H7 (cell line): ENCODE results near the gene EVC. TPM values are rescaled to one million over a fixed set of nuclear protein-coding genes. Genes with fewer than 3 reads are reported as not detected.
A peak's percentile ranks its signal among the peaks of the same experiment; 100 is the strongest.

Source experiments
- DNase-seq: peaks from one replicate; pipeline ENCODE4 v3.0.0; 2012
- H3K27me3 ChIP-seq: 2 replicates; pipeline ENCODE4 v1.6.0; 2011; ENCODE audit warnings: mild to moderate bottlenecking, low read length; ENCODE audit not compliant: control insufficient read depth, insufficient read depth
- H3K36me3 ChIP-seq: replicated peaks from 2 replicates; pipeline ENCODE4 v1.5.1; 2011; ENCODE audit warnings: low read length; ENCODE audit not compliant: control insufficient read depth, insufficient read depth
- H3K4me3 ChIP-seq: 2 replicates; pipeline ENCODE4 v1.5.1; 2011; ENCODE audit warnings: low read depth, mild to moderate bottlenecking, control low read depth, low read length, moderate library complexity; ENCODE audit not compliant: insufficient read depth
- total RNA-seq: library from RNA; depleted of rRNA; stranded (reverse); fragments of >200 nt; shearing (Covaris generic); gene quantifications from 2 replicates; pipeline ENCODE4 v1.2.3, GENCODE V29; 2014

EVC gene
- total RNA-seq, 1 experiment from 2014 or later, result 4.5 TPM

DNA sequence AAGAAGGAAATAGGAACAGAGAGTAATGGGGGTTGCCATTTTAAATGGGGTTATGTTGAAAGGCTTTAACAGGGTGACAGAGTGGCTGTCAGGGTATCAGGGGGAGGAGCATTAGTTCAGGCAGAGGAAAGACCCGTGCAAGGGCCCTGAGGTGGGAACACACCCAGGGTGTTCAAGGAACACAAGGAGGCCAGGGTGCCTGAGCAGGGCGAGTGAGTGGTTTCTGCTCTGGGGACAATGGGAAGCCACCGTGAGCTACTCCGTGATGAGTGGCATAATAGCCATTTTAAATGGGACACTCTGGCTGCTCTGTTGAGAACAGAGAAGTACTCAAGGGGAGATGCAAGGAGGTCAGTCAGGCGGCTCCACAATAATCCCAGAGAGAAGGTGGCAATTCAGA, 7.2 kb upstream of the EVC start:
- no peaks in the 10 kb centered on the region; the same call in 1 of the 2 replicates for H3K36me3 ChIP-seq
- H3K4me3 ChIP-seq, result no peak overlapping the region
- peaks cover 5% of the 10 kb centered on the region; the same call in 1 of the 2 replicates for H3K27me3 ChIP-seq
- no peak for DNase-seq

GRCh38 chr4:5704276-5704675, 6.7 kb upstream of the EVC start:
- no peak for DNase-seq
- peaks cover 5% of the 10 kb centered on the region for H3K27me3 ChIP-seq
- H3K4me3 ChIP-seq, result no peak overlapping the region
- H3K36me3 ChIP-seq, result no peaks in the 10 kb centered on the region; the same call in 1 of the 2 replicates

DNA sequence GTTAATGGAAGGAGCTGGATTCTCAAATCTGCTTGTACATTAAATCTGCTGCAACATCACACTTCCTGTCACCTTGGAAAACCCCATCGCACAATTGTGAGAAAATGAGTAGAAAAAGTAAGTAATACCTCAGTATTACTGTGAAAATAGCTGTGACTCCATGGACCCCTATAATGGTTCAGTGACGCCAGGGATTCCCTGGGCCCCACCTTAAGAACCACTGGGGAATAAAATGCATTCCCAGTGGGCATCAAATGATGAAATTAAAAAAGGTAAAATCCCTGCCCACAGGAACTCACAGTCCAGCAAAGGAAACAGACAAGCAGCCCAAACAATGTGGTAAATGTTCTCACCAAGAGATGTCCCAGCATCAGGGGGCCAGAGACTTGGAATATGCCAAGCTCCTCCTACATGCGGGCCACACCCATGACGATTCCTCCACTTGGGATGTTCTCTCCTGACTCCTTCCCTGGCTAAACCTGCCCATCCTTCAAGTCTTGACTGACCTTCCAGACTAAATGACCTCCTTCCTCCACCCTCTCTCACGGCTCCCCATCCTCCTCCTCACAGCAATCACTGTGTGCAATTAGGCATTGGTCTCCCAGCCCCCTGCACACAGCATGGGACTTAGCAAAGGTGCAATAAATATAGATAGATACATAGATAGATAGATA, 5.2 kb upstream of the EVC start:
- H3K36me3 ChIP-seq, result no peaks in the 10 kb centered on the region; the same call in 1 of the 2 replicates
- H3K27me3 ChIP-seq, result peaks cover 10% of the 10 kb centered on the region
- no peak for DNase-seq
- H3K4me3 ChIP-seq, result no peak overlapping the region

GRCh38 chr4:5706486-5707290, 4.3 kb upstream of the EVC start:
- H3K27me3 ChIP-seq, result peaks cover 12% of the 10 kb centered on the region
- no peak for DNase-seq
- no peaks in the 10 kb centered on the region; the same call in 1 of the 2 replicates for H3K36me3 ChIP-seq
- no peak overlapping the region for H3K4me3 ChIP-seq

DNA sequence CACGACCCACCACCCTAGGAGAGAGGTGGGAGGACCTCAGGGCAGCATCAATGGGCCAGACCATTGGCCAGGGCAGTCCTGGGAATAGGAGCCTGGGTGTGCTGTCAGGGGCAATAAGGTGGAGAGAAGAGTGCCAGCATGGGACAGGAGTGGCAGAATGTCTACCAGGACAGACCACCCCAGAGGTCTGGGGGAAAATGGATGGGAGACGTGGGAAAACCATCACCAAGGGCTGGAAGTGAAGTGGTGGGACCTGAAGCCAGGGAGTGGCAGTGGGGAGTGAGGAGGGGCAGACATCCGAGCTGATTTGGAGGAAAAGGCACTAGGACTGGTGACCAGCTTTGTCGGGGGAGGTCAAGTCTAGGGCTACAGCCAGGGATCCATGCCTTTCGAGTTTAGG, 3.6 kb upstream of the EVC start:
- H3K36me3 ChIP-seq, result no peaks in the 10 kb centered on the region; the same call in 1 of the 2 replicates
- DNase-seq, result no peak
- H3K27me3 ChIP-seq, result peaks cover 14% of the 10 kb centered on the region
- no peak overlapping the region; the same call in 1 of the 2 replicates for H3K4me3 ChIP-seq

DNA sequence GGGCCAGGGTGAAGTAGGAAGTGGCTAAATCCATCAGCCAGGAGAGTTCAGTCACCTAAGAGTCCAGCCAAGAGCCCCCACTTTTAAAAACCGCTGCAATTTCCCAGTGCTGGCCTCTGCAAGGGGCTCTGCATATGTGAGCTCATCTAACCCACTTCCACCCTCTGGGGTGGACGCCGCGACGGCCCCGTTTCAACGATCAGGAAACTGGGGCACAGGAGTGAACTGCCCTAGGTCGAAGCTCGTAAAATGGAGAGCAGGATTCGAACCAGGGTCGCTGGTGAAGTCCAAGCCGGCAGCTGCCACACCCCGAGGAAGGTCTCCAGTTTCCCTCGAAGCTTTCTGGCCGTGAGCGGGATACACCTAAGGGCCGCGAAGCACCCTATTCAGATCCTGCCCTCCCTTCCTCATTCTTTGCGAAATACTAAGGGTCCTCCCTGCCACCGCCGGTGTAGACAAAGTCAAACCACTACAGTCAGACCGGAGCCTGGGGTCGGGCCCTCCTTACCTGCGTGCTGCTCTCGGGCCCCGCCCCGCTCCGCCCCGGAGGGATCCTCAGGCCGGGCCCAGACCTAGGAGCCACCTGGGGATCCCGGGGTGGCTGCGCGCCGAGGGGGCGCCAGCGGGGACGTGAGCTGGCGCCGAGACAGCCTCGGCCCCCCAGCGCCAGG, 3.1 kb upstream of the EVC start:
- peak; percentile 83 for DNase-seq
- Histone ChIP-seq H3K36me3 (no peaks in the 10 kb centered on the region; the same call in 1 of the 2 replicates), H3K4me3 (peak overlapping the region; percentile 70), H3K27me3 (peaks cover 14% of the 10 kb centered on the region)

DNA sequence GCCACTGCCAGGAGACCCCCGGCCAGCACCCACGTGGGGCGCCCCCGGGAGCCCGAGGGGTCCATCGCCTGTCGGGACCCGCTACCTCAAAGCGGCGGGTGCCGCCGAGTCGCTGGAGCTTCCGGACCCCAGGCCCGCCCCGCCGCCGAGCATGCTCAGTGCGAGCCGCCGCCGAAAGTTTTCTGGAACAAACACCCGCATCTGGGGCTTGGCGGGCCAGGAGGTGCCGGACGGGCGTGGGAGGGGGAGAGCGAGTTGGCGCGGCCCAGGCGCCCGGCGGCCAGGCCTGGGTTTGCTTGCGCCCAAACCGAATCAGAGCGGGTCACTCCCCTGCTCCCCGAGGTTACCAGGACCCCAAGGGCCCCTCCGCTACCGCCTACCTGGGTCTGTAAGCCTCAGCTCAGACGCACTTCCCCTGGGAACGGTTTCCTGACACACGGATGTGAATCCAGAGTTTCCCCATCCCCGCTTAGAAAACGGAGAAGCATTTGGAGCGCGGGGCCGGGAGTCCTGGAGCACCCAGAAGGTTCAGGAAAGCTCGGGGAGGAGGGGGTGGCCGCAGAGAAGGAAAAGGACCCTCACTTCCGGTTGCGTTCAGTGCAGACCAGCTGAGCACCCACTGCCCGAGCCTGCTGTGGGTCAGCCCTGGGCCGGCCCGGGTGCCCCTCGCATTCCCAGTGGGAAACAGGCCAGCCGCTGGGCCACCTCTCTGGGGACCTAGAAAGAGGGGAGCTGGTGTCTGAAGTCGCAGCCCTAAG, 2.4 kb upstream of the EVC start, which contains the start of gene EVC2:
Gene EVC2 (minus strand): TSS at position 111 of the 758 bp plus-strand sequence. CDS start 46 bp downstream, at position 65.
- DNase-seq, result peak; percentile 89
- H3K36me3 ChIP-seq, result no peaks in the 10 kb centered on the region; the same call in 1 of the 2 replicates
- H3K4me3 ChIP-seq, result peak within 1 kb of the TSS; percentile 70
- peaks cover 14% of the 10 kb centered on the region for H3K27me3 ChIP-seq

- peaks cover 14% of the 10 kb centered on the region for H3K27me3 ChIP-seq
- DNase-seq, result peak; percentile 60
- no peaks in the 10 kb centered on the region; the same call in 1 of the 2 replicates for H3K36me3 ChIP-seq
- peak overlapping the region; percentile 70 for H3K4me3 ChIP-seq
These were observed 1.8 kb upstream of the EVC start for GRCh38 chr4:5709207-5709575.

DNA sequence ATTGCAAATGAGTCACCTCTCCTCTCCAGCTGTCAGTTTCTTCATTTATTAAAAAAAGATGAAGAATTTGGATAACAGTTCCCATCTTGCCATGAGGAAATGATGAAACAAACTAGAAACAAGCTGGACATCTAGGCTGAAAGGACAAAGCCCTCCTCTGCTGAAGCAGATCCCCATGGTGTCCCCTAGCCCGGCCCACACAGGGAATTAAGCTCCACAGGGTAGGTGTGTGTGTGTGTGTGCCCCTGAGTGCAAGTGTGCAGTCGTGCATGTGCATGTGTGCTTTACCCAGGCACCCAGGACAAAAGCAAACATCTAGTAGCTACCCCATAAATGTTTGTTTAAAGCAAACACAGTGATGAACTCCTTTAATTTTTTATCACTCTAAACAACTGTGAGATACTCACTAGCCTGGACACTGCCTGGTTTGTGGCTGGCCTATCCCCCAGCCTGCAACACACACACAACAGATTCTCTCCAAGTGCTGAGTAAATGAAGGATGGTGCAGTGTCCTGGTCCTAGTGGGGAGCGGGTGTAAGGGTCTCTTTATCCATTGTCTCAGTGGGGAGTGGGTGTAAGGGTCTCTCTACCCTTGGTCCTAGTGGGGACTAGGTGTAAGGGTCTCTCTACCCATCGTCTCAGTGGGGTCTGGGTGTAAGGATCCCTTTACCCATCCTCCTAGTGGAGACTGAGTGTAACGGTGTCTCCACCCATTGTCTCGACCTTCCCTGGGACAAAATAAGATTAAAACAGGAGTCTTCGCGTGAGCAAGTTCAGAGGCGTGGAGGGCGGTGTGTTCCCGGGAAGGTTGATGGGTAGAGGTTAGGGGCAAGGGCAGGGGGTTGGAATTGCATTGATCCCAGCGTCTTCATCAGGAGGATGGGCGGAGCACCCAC, 688 bp upstream of the EVC start:
- H3K27me3 ChIP-seq, result peaks cover 14% of the 10 kb centered on the region
- peak overlapping the region; percentile 55 for H3K4me3 ChIP-seq
- peak; percentile 76 for DNase-seq
- no peaks in the 10 kb centered on the region for H3K36me3 ChIP-seq

DNA sequence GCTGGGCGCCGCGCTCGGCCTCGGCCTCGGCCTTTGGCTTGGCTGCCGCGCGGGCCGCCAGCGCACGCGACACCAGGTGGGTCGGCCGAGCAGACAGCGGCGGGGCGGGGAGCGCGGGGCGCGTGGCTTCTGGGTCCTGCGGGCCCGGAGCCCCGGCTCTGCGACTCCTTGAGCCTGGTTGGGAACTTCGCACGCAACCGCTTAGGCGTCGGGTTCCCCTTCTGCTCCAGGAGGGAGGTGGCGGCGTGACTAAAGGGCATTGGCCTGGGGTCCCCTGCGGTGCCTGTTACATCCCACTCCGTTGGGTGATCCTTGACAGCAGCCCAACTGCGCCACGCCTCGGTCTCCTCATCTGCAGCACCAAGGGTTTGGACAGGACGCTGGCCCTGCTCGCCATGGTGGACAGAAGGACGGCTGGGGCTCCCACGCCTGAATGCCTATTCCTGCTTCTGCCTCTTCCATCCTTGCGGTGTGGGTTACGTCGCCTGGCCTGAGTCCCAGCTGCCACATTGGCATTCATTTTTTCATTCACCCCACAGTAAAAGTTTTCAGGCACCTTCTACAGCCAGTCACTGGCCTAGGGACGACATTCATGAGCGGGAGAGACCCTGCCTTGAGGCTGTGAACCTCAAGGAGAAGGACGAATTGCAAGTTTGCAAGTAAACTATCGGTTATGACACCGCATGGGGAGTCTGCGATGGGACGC, 631 bp downstream of the EVC start:
- Histone ChIP-seq H3K36me3 (no peaks in the 10 kb centered on the region), H3K27me3 (peaks cover 14% of the 10 kb centered on the region), H3K4me3 (peak overlapping the region; percentile 55)
- DNase-seq, result no peak

GRCh38 chr4:5712517-5712916, 1.5 kb downstream of the EVC start:
- no peak overlapping the region for H3K4me3 ChIP-seq
- peaks cover 12% of the 10 kb centered on the region for H3K27me3 ChIP-seq
- DNase-seq, result no peak
- no peaks in the 10 kb centered on the region for H3K36me3 ChIP-seq

- H3K36me3 ChIP-seq, result no peaks in the 10 kb centered on the region
- peaks cover 11% of the 10 kb centered on the region for H3K27me3 ChIP-seq
- no peak overlapping the region for H3K4me3 ChIP-seq
- no peak for DNase-seq
These were observed 1.9 kb downstream of the EVC start for GRCh38 chr4:5712931-5713330.

GRCh38 chr4:5713861-5714260, 2.9 kb downstream of the EVC start:
- Histone ChIP-seq H3K27me3 (peaks cover 10% of the 10 kb centered on the region), H3K4me3 (no peak overlapping the region), H3K36me3 (no peaks in the 10 kb centered on the region)
- no peak for DNase-seq
